A673 (cell line): ENCODE measurements around the gene ORAI1. TPM values are rescaled to one million over a fixed set of nuclear protein-coding genes. Genes with fewer than 3 reads are reported as not detected.

ENCODE experiments used
- BruUV-seq: library from RNA; stranded (reverse); fragments of 400-500 nt; replicated peaks from 2 replicates; lab custom pipeline; 2021; lab: Mats Ljungman, UMichigan
- CTCF ChIA-PET: fragments of 300-600 bp; sonication (Branson Sonifier 250); formaldehyde crosslinking; loops from one replicate; lab custom pipeline; 2022; ENCODE audit warnings: antibody characterized with exemption; lab: Charles Lee
- POLR2A ChIA-PET: fragments of 300-600 bp; sonication (Branson Sonifier 250); formaldehyde crosslinking; loops from one replicate; lab custom pipeline; 2022; ENCODE audit warnings: antibody characterized with exemption; ENCODE audit not compliant: low non-redundant PET; lab: Charles Lee
- DNase-seq: peaks from one replicate; pipeline ENCODE4 v3.0.0-alpha.2; 2015; ENCODE audit warnings: low spot score
- H3K27ac ChIP-seq: fragments of 200-600 bp; sonication (generic); 2 replicates; pipeline ENCODE4 v1.5.1; 2016; ENCODE audit warnings: mixed run types, low read depth, mild to moderate bottlenecking, mixed read lengths, antibody characterized with exemption, low read length; ENCODE audit not compliant: poor library complexity, severe bottlenecking
- H3K27me3 ChIP-seq: fragments of 200-600 bp; sonication (generic); replicated peaks from 2 replicates; pipeline ENCODE4 v1.6.1; 2017; ENCODE audit warnings: mixed run types, low read depth, mild to moderate bottlenecking, mixed read lengths, antibody characterized with exemption, low read length; ENCODE audit not compliant: insufficient read depth, poor library complexity
- H3K36me3 ChIP-seq: fragments of 200-600 bp; sonication (generic); 2 replicates; pipeline ENCODE4 v1.6.1; 2016; ENCODE audit warnings: mixed run types, mild to moderate bottlenecking, mixed read lengths, antibody characterized with exemption, low read length; ENCODE audit not compliant: insufficient read depth, poor library complexity, severe bottlenecking
- H3K4me1 ChIP-seq: fragments of 200-600 bp; sonication (generic); 2 replicates; pipeline ENCODE4 v1.6.1; 2017; ENCODE audit warnings: mixed run types, mild to moderate bottlenecking, mixed read lengths, antibody characterized with exemption, low read length; ENCODE audit not compliant: insufficient read depth, poor library complexity, severe bottlenecking
- H3K4me3 ChIP-seq: fragments of 200-600 bp; sonication (generic); 2 replicates; pipeline ENCODE4 v1.5.1; 2016; ENCODE audit warnings: low read depth, mixed run types, mild to moderate bottlenecking, mixed read lengths, low read length; ENCODE audit not compliant: poor library complexity, severe bottlenecking
- H3K9me3 ChIP-seq: fragments of 200-600 bp; sonication (generic); 2 replicates; pipeline ENCODE4 v1.6.1; 2016; ENCODE audit warnings: mixed run types, low read depth, mild to moderate bottlenecking, mixed read lengths, antibody characterized with exemption, low read length; ENCODE audit not compliant: poor library complexity, severe bottlenecking
- CTCF ChIP-seq: fragments of 300-800, 200-600 bp; sonication (generic); conservative IDR thresholded peaks from 2 replicates; pipeline ENCODE4 v1.5.1; 2017; ENCODE audit warnings: low read depth, mild to moderate bottlenecking, antibody characterized with exemption, low read length, moderate library complexity, mixed read lengths
- EZH2 ChIP-seq: fragments of 200-600 bp; sonication (generic); IDR thresholded peaks from 2 replicates; pipeline ENCODE4 v1.6.1; 2017; ENCODE audit warnings: borderline replicate concordance, low read depth, mild to moderate bottlenecking, mixed read lengths, antibody characterized with exemption, low read length; ENCODE audit not compliant: poor library complexity, severe bottlenecking
- intact Hi-C: fragments of 100-400 bp; cut with micrococcal nuclease; formaldehyde crosslinking; loops from one replicate; pipeline ENCODE4 v1.10.0; 2022; ENCODE audit not compliant: unreplicated experiment
- total RNA-seq: library from RNA; stranded (reverse); gene quantifications from 2 replicates; pipeline ENCODE4 v1.2.3, GENCODE V29; 2021

ORAI1 gene
- total RNA-seq, 1 experiment from 2014 or later = 28.2 TPM

- ChIA-PET POLR2A (interaction anchor here (0.7 kb wide), 1 partner anchor 38 kb away, joined by 10 read pairs; no protein-coding TSS in a partner anchor), CTCF (no interaction called here)
- TF ChIP-seq EZH2 (no peak), CTCF (no peak)
- Histone ChIP-seq H3K9me3 (no peaks in the 10 kb centered on the region), H3K27ac (no peak overlapping the region), H3K4me1 (peaks cover 11% of the 10 kb centered on the region), H3K36me3 (no peaks in the 10 kb centered on the region), H3K4me3 (no peak overlapping the region), H3K27me3 (no peaks in the 10 kb centered on the region)
- intact Hi-C loops = no loop called here
- no peak for DNase-seq
- no TSS peak for BruUV-seq
These were observed 8.5 kb downstream of the ORAI1 start for GRCh38 chr12:121634836-121635235.

GRCh38 chr12:121637231-121637914, 11.0 kb downstream of the ORAI1 start:
- CTCF ChIA-PET = no interaction called here
- no peaks in the 10 kb centered on the region for H3K27me3 ChIP-seq
- TF ChIP-seq CTCF (no peak), EZH2 (no peak)
- no peak overlapping the region for H3K27ac ChIP-seq
- H3K9me3 ChIP-seq = no peaks in the 10 kb centered on the region
- no peaks in the 10 kb centered on the region for H3K36me3 ChIP-seq
- no TSS peak for BruUV-seq
- no peak for DNase-seq
- no peak overlapping the region for H3K4me3 ChIP-seq
- intact Hi-C loops = no loop called here
- POLR2A ChIA-PET = no interaction called here
- peaks cover 6% of the 10 kb centered on the region for H3K4me1 ChIP-seq

- TF ChIP-seq CTCF (no peak), EZH2 (no peak)
- no TSS peak for BruUV-seq
- POLR2A ChIA-PET = no interaction called here
These were observed 12.2 kb downstream of the ORAI1 start for GRCh38 chr12:121638298-121639202.

More at GRCh38 chr12:121638298-121639202, 12.2 kb downstream of the ORAI1 start:
- CTCF ChIA-PET = no interaction called here
- no peaks in the 10 kb centered on the region for H3K9me3 ChIP-seq
- H3K36me3 ChIP-seq = no peaks in the 10 kb centered on the region
- intact Hi-C loops = no loop called here
- no peak overlapping the region for H3K27ac ChIP-seq
- no peaks in the 10 kb centered on the region for H3K4me1 ChIP-seq
- no peak for DNase-seq
- no peaks in the 10 kb centered on the region for H3K27me3 ChIP-seq
- H3K4me3 ChIP-seq = no peak overlapping the region
